GM10266 (cell line): Measurements from ENCODE around the gene LRRC10B.

Experiments used
- DNase-seq: peaks from one replicate; pipeline ENCODE4 v3.0.0; 2012; ENCODE audit errors: extremely low spot score
- CTCF ChIP-seq: IDR thresholded peaks from 2 replicates; pipeline ENCODE4 v1.5.1; 2012; ENCODE audit warnings: mild to moderate bottlenecking, low read depth; ENCODE audit not compliant: control insufficient read depth, insufficient read depth; ENCODE audit errors: missing control alignments

Gene LRRC10B

DNA sequence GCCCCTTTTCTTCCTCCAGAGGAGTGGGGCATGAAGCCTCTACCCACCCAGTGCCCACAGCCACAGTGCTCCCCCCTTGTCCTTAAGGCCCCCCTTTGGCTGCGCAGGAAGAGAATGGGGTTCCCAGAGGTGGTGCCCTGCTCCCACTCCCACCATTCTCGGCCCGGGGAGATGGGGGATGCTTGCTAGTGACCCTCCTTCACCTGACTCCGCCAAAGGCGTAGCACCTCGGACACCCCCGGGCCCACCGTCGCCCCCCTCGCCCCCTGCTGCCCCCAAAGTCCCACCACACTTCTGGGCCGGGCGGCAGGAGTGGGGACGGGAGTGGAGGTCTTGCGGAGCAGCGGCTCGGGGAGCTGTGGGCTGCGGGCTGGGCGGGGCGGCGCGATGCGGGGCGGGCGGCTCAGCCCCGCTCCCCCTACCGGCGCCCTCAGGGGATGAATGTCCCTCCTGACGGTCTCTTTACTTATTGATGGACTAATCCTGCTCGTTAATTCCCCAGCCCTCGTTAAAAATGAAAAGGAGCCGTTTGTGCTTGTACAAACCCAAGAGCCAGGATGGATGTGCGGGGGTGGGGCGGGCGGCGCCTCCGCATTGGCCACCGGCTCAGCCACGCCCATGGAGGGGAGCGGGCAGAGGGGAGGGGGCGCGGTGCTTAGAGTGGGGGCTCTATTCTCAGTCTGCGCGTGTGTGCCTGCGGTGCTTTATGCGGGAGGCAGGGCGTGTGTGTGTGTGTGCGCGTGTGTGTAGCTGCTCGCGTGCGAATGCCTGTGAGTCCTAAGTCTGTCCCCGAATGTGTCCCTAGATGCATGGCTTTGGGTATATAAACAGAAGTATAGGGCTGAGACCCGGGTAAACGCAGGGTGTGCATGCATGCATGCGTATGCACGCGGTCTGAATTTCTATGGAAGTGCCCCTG lies 46.8 kb downstream of the LRRC10B start:
- DNase-seq = no peak
- TF ChIP-seq CTCF = no peak

DNA sequence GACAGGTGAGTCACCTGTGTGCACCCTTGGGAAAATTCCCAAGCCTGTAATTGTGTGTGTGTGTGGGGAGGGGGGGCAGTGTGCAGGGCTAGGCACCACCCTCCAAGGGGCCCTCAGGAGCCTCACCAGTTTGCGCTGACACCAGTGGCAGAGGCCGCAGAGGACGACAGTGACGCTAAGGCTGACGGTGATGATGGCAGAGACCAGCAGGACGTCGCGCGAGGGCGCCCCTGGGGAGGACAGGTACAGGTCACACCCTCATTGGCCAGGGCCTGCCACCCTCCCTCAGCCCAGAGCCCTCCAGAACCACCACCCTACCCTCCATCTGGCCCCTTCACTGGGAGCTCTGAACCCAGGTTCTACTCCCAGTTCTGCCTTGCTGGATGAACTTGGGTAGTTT lies 47.4 kb downstream of the LRRC10B start:
- DNase-seq = no peak
- TF ChIP-seq CTCF = no peak

- no peak for TF ChIP-seq CTCF
Measured at GRCh38 chr11:61556621-61557020, 48.1 kb downstream of the LRRC10B start.

More at GRCh38 chr11:61556621-61557020, 48.1 kb downstream of the LRRC10B start:
- no peak for DNase-seq
